Activated T-helper 1 cell treated with anti-CD3 and anti-CD28 coated beads, Interleukin-12 subunit alpha, Interleukin-12 subunit beta, Interleukin-2, Interleukin-4 antibody, amounts not matched to agents 30 ng/mL and 10 ng/mL and 1 ng/mL, durations not matched to agents 14 hours and 24 hours and 36 hours (primary cell): Measurements from ENCODE around the gene FOXO3. TPM values are rescaled to one million over a fixed set of nuclear protein-coding genes. Genes with fewer than 3 reads are reported as not detected.

Experiments used
- DNase-seq: peaks from one replicate; pipeline ENCODE4 v3.0.0; 2021; ENCODE audit warnings: low spot score
- H3K27ac Mint-ChIP-seq: one replicate; pipeline ENCODE4 v1.8.0; 2021; ENCODE audit warnings: mild to moderate bottlenecking, mixed read lengths
- H3K27me3 Mint-ChIP-seq: one replicate; pipeline ENCODE4 v1.8.0; 2022; ENCODE audit warnings: mild to moderate bottlenecking, moderate library complexity, mixed read lengths; ENCODE audit not compliant: insufficient read depth
- H3K36me3 Mint-ChIP-seq: one replicate; pipeline ENCODE4 v1.8.0; 2021; ENCODE audit warnings: low read depth, mixed read lengths
- H3K4me1 Mint-ChIP-seq: one replicate; pipeline ENCODE4 v1.8.0; 2021; ENCODE audit warnings: low read depth, mixed read lengths
- H3K4me3 Mint-ChIP-seq: one replicate; pipeline ENCODE4 v1.8.0; 2021; ENCODE audit warnings: mild to moderate bottlenecking, moderate library complexity, mixed read lengths
- H3K9me3 Mint-ChIP-seq: one replicate; pipeline ENCODE4 v1.8.0; 2021; ENCODE audit warnings: mixed read lengths
- intact Hi-C: fragments of 100-400 bp; cut with micrococcal nuclease; formaldehyde crosslinking; loops from one replicate; pipeline ENCODE4 v1.15.1; 2024
- total RNA-seq: library from RNA; stranded (reverse); gene quantifications from 2 replicates; pipeline ENCODE4 v1.2.3, GENCODE V29; 2022

The FOXO3 gene
- total RNA-seq, 1 donor from 2014 or later = 8.6 TPM

GRCh38 chr6:108640104-108640503 is 79.4 kb downstream of the FOXO3 start:
- Mint-ChIP-seq H3K36me3 (no peaks in the 10 kb centered on the region), H3K27me3 (peaks cover 19% of the 10 kb centered on the region), H3K4me1 (peaks cover 19% of the 10 kb centered on the region), H3K4me3 (no peak overlapping the region), H3K9me3 (no peaks in the 10 kb centered on the region), H3K27ac (no peak overlapping the region)
- DNase-seq = no peak
- intact Hi-C loops = no loop called here

- peaks cover 9% of the 10 kb centered on the region for H3K27me3 Mint-ChIP-seq
- no peaks in the 10 kb centered on the region for H3K36me3 Mint-ChIP-seq
- H3K4me1 Mint-ChIP-seq = peaks cover under 1% of the 10 kb centered on the region
- H3K4me3 Mint-ChIP-seq = no peak overlapping the region
- no peak for DNase-seq
- intact Hi-C loops = no loop called here
- H3K9me3 Mint-ChIP-seq = no peaks in the 10 kb centered on the region
- no peak overlapping the region for H3K27ac Mint-ChIP-seq
Measured at GRCh38 chr6:108643184-108643583, 82.5 kb downstream of the FOXO3 start.

- H3K27me3 Mint-ChIP-seq = peaks cover 9% of the 10 kb centered on the region
- no peak overlapping the region for H3K27ac Mint-ChIP-seq
- no peaks in the 10 kb centered on the region for H3K36me3 Mint-ChIP-seq
Measured at GRCh38 chr6:108644252-108644651, 83.5 kb downstream of the FOXO3 start.

GRCh38 chr6:108648191-108648590 is 87.5 kb downstream of the FOXO3 start:
- intact Hi-C loops = no loop called here
- DNase-seq = no peak
- Mint-ChIP-seq H3K4me3 (no peak overlapping the region), H3K27me3 (peaks cover 7% of the 10 kb centered on the region), H3K27ac (no peak overlapping the region), H3K9me3 (no peaks in the 10 kb centered on the region), H3K36me3 (no peaks in the 10 kb centered on the region), H3K4me1 (no peaks in the 10 kb centered on the region)

More at GRCh38 chr6:108644252-108644651, 83.5 kb downstream of the FOXO3 start:
- H3K4me1 Mint-ChIP-seq = no peaks in the 10 kb centered on the region
- no peak for DNase-seq
- no peak overlapping the region for H3K4me3 Mint-ChIP-seq
- H3K9me3 Mint-ChIP-seq = no peaks in the 10 kb centered on the region
- intact Hi-C loops = no loop called here

GRCh38 chr6:108650325-108650724 is 89.6 kb downstream of the FOXO3 start:
- Mint-ChIP-seq H3K9me3 (no peaks in the 10 kb centered on the region), H3K4me3 (no peak overlapping the region), H3K36me3 (no peaks in the 10 kb centered on the region), H3K27ac (no peak overlapping the region), H3K4me1 (peaks cover 7% of the 10 kb centered on the region), H3K27me3 (no peaks in the 10 kb centered on the region)
- no peak for DNase-seq
- intact Hi-C loops = no loop called here

- intact Hi-C loops = no loop called here
- Mint-ChIP-seq H3K27ac (no peak overlapping the region), H3K4me3 (no peak overlapping the region), H3K4me1 (peaks cover 7% of the 10 kb centered on the region), H3K9me3 (no peaks in the 10 kb centered on the region), H3K27me3 (no peaks in the 10 kb centered on the region), H3K36me3 (no peaks in the 10 kb centered on the region)
- no peak for DNase-seq
Measured at GRCh38 chr6:108650781-108651180, 90.1 kb downstream of the FOXO3 start.

- intact Hi-C loops = no loop called here
- peaks cover 7% of the 10 kb centered on the region for H3K4me1 Mint-ChIP-seq
- no peak for DNase-seq
- H3K36me3 Mint-ChIP-seq = no peaks in the 10 kb centered on the region
- H3K27ac Mint-ChIP-seq = no peak overlapping the region
- H3K4me3 Mint-ChIP-seq = no peak overlapping the region
- no peaks in the 10 kb centered on the region for H3K27me3 Mint-ChIP-seq
- H3K9me3 Mint-ChIP-seq = no peaks in the 10 kb centered on the region
Measured at GRCh38 chr6:108651340-108652227, 90.9 kb downstream of the FOXO3 start.

GRCh38 chr6:108652375-108652774 is 91.7 kb downstream of the FOXO3 start:
- Mint-ChIP-seq H3K27me3 (no peaks in the 10 kb centered on the region), H3K4me3 (no peak overlapping the region), H3K27ac (no peak overlapping the region), H3K9me3 (no peaks in the 10 kb centered on the region), H3K36me3 (no peaks in the 10 kb centered on the region), H3K4me1 (peaks cover 7% of the 10 kb centered on the region)
- intact Hi-C loops = no loop called here
- DNase-seq = no peak

- Mint-ChIP-seq H3K4me1 (peaks cover 7% of the 10 kb centered on the region), H3K9me3 (no peaks in the 10 kb centered on the region), H3K27me3 (peaks cover 7% of the 10 kb centered on the region), H3K36me3 (no peaks in the 10 kb centered on the region), H3K4me3 (no peak overlapping the region), H3K27ac (no peak overlapping the region)
- no peak for DNase-seq
- intact Hi-C loops = no loop called here
Measured at GRCh38 chr6:108653949-108654348, 93.2 kb downstream of the FOXO3 start.

- no peak overlapping the region for H3K27ac Mint-ChIP-seq
- peaks cover 7% of the 10 kb centered on the region for H3K27me3 Mint-ChIP-seq
- H3K4me3 Mint-ChIP-seq = no peak overlapping the region
- intact Hi-C loops = no loop called here
- DNase-seq = no peak
- H3K9me3 Mint-ChIP-seq = no peaks in the 10 kb centered on the region
- no peaks in the 10 kb centered on the region for H3K36me3 Mint-ChIP-seq
- H3K4me1 Mint-ChIP-seq = peaks cover 7% of the 10 kb centered on the region
Measured at GRCh38 chr6:108654465-108655106, 93.9 kb downstream of the FOXO3 start.

GRCh38 chr6:108655806-108656651 is 95.3 kb downstream of the FOXO3 start:
- Mint-ChIP-seq H3K27me3 (peaks cover 7% of the 10 kb centered on the region), H3K36me3 (no peaks in the 10 kb centered on the region), H3K9me3 (no peaks in the 10 kb centered on the region), H3K27ac (no peak overlapping the region), H3K4me3 (no peak overlapping the region), H3K4me1 (peaks cover 7% of the 10 kb centered on the region)
- intact Hi-C loops = no loop called here
- DNase-seq = no peak

- Mint-ChIP-seq H3K4me1 (peaks cover 8% of the 10 kb centered on the region), H3K36me3 (no peaks in the 10 kb centered on the region), H3K27me3 (peaks cover 7% of the 10 kb centered on the region), H3K4me3 (no peak overlapping the region), H3K27ac (no peak overlapping the region), H3K9me3 (no peaks in the 10 kb centered on the region)
- intact Hi-C loops = no loop called here
- no peak for DNase-seq
Measured at GRCh38 chr6:108656836-108657235, 96.1 kb downstream of the FOXO3 start.

- peaks cover 7% of the 10 kb centered on the region for H3K27me3 Mint-ChIP-seq
- H3K9me3 Mint-ChIP-seq = no peaks in the 10 kb centered on the region
- H3K36me3 Mint-ChIP-seq = no peaks in the 10 kb centered on the region
- H3K4me1 Mint-ChIP-seq = peaks cover 14% of the 10 kb centered on the region
- H3K27ac Mint-ChIP-seq = no peak overlapping the region
- DNase-seq = no peak
- intact Hi-C loops = no loop called here
- no peak overlapping the region for H3K4me3 Mint-ChIP-seq
Measured at GRCh38 chr6:108658174-108658573, 97.5 kb downstream of the FOXO3 start.
